Measurements from ENCODE around the gene NKAIN2.
"Not testable (repeated sequence)": the region's sequence is repeated elsewhere in the genome, so short reads cannot be mapped to it uniquely, and the experiment has no call there.

The NKAIN2 gene

GRCh38 chr6:124541573-124541972, 737.9 kb downstream of the NKAIN2 start:
- Histone ChIP-seq H3K36me3 (ENCODE audit: insufficient read depth, low read depth, low read length) (no peaks in the 10 kb centered on the region), H3K4me3 (ENCODE audit: low read length) (no peak overlapping the region), H3K27me3 (ENCODE audit: insufficient read depth, low read length) (no peaks in the 10 kb centered on the region), H3K9ac (ENCODE audit: low read depth, low read length) (no peak overlapping the region), H3K9me3 (ENCODE audit: insufficient read depth, low read depth, low read length) (no peaks in the 10 kb centered on the region), H3K27ac (ENCODE audit: low read length) (no peak overlapping the region), H3K4me1 (ENCODE audit: insufficient read depth, low read length) (no peaks in the 10 kb centered on the region)

- H3K9ac ChIP-seq (ENCODE audit: low read depth, low read length): no peak overlapping the region
Measured at GRCh38 chr6:124546601-124547000, 742.9 kb downstream of the NKAIN2 start.

GRCh38 chr6:124551711-124552233, 748.1 kb downstream of the NKAIN2 start:
- Histone ChIP-seq H3K36me3 (ENCODE audit: insufficient read depth, low read depth, low read length) (no peaks in the 10 kb centered on the region), H3K4me3 (ENCODE audit: low read length) (no peak overlapping the region), H3K9me3 (ENCODE audit: insufficient read depth, low read depth, low read length) (no peaks in the 10 kb centered on the region), H3K4me1 (ENCODE audit: insufficient read depth, low read length) (no peaks in the 10 kb centered on the region), H3K27ac (ENCODE audit: low read length) (no peak overlapping the region), H3K9ac (ENCODE audit: low read depth, low read length) (no peak overlapping the region), H3K27me3 (ENCODE audit: insufficient read depth, low read length) (no peaks in the 10 kb centered on the region)

More at GRCh38 chr6:124546601-124547000, 742.9 kb downstream of the NKAIN2 start:
- Histone ChIP-seq H3K27me3 (ENCODE audit: insufficient read depth, low read length) (no peaks in the 10 kb centered on the region), H3K9me3 (ENCODE audit: insufficient read depth, low read depth, low read length) (no peaks in the 10 kb centered on the region), H3K27ac (ENCODE audit: low read length) (no peak overlapping the region), H3K4me1 (ENCODE audit: insufficient read depth, low read length) (no peaks in the 10 kb centered on the region), H3K4me3 (ENCODE audit: low read length) (no peak overlapping the region), H3K36me3 (ENCODE audit: insufficient read depth, low read depth, low read length) (no peaks in the 10 kb centered on the region)

GRCh38 chr6:124557873-124558272, 754.2 kb downstream of the NKAIN2 start:
- Histone ChIP-seq H3K36me3 (ENCODE audit: insufficient read depth, low read depth, low read length) (no peaks in the 10 kb centered on the region), H3K4me1 (ENCODE audit: insufficient read depth, low read length) (peaks cover 4% of the 10 kb centered on the region), H3K27ac (ENCODE audit: low read length) (no peak overlapping the region), H3K4me3 (ENCODE audit: low read length) (no peak overlapping the region), H3K9me3 (ENCODE audit: insufficient read depth, low read depth, low read length) (no peaks in the 10 kb centered on the region), H3K9ac (ENCODE audit: low read depth, low read length) (no peak overlapping the region), H3K27me3 (ENCODE audit: insufficient read depth, low read length) (no peaks in the 10 kb centered on the region)

DNA sequence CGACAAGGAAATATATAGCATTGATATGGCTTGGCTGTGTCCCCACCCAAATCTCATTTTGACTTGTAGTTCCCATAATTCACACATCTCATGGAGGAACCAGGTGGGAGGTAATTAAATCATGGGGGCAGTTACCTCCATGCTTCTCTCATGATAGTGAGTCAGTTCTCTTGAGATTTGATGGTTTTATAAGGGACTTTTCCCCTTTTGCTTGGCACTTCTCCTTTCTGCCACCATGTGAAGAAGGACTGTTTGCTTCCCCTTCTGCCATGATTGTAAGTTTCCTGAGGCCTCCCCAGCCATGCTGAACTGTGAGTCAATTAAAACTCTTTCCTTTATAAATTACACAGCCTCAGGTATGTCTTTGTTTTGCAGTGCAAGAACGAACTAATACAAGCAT, 756.4 kb downstream of the NKAIN2 start:
- H3K9me3 ChIP-seq (ENCODE audit: insufficient read depth, low read depth, low read length); H3K4me3 ChIP-seq (ENCODE audit: low read length); H3K36me3 ChIP-seq (ENCODE audit: insufficient read depth, low read depth, low read length); H3K27me3 ChIP-seq (ENCODE audit: insufficient read depth, low read length); H3K4me1 ChIP-seq (ENCODE audit: insufficient read depth, low read length); H3K27ac ChIP-seq (ENCODE audit: low read length); H3K9ac ChIP-seq (ENCODE audit: low read depth, low read length): not testable (repeated sequence)

GRCh38 chr6:124560873-124561567, 757.4 kb downstream of the NKAIN2 start:
- Histone ChIP-seq H3K36me3 (ENCODE audit: insufficient read depth, low read depth, low read length) (no peaks in the 10 kb centered on the region), H3K27me3 (ENCODE audit: insufficient read depth, low read length) (no peaks in the 10 kb centered on the region), H3K4me1 (ENCODE audit: insufficient read depth, low read length) (peaks cover 4% of the 10 kb centered on the region), H3K4me3 (ENCODE audit: low read length) (no peak overlapping the region), H3K9me3 (ENCODE audit: insufficient read depth, low read depth, low read length) (no peaks in the 10 kb centered on the region), H3K27ac (ENCODE audit: low read length) (no peak overlapping the region), H3K9ac (ENCODE audit: low read depth, low read length) (no peak overlapping the region)

DNA sequence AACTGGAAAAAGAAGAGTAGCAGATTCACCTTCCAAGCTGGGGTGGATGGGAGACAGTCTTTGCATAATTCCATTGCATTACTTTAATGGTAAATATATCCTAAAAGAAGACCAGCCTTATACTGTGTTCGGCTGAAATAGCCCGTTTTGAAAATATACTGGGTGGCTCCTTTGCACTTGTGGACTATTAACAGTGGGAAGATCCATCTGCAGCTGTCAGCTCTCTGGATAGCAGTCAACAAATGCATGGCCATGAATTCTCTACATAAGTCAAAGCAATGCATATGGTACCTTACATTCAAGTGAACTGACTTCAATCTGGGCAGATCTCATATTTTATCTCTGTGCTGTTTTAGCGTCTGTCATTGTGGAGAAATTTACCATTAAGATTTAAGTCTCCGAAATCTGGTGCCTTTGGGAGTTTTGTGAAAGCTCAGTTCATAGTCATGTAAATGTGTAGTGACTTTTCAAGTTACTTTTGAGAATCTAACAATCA, 758.0 kb downstream of the NKAIN2 start:
- Histone ChIP-seq H3K9ac (ENCODE audit: low read depth, low read length) (no peak overlapping the region), H3K4me3 (ENCODE audit: low read length) (no peak overlapping the region), H3K36me3 (ENCODE audit: insufficient read depth, low read depth, low read length) (no peaks in the 10 kb centered on the region), H3K27me3 (ENCODE audit: insufficient read depth, low read length) (no peaks in the 10 kb centered on the region), H3K4me1 (ENCODE audit: insufficient read depth, low read length) (peaks cover 4% of the 10 kb centered on the region), H3K27ac (ENCODE audit: low read length) (no peak overlapping the region), H3K9me3 (ENCODE audit: insufficient read depth, low read depth, low read length) (no peaks in the 10 kb centered on the region)

DNA sequence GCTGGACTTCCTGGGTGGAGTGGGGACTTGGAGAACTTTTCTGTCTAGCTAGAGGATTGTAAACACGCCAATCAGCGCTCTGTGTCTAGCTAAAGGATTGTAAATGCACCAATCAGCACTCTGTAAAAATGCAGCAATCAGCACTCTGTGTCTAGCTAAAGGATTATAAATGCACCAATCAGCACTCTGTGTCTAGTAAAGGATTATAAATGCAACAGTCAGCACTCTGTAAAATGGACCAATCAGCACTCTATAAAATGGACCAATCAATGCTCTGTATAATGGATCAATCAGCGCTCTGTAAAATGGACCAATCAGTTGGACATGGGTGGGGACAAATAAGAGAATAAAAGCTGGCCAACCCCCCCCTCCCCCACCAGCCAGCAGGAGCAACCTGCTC, 760.5 kb downstream of the NKAIN2 start:
- not testable (repeated sequence) for H3K4me3 ChIP-seq (ENCODE audit: low read length); H3K4me1 ChIP-seq (ENCODE audit: insufficient read depth, low read length); H3K9me3 ChIP-seq (ENCODE audit: insufficient read depth, low read depth, low read length); H3K9ac ChIP-seq (ENCODE audit: low read depth, low read length); H3K27ac ChIP-seq (ENCODE audit: low read length); H3K27me3 ChIP-seq (ENCODE audit: insufficient read depth, low read length); H3K36me3 ChIP-seq (ENCODE audit: insufficient read depth, low read depth, low read length)

- H3K27me3 ChIP-seq (ENCODE audit: insufficient read depth, low read length): no peaks in the 10 kb centered on the region
- H3K36me3 ChIP-seq (ENCODE audit: insufficient read depth, low read depth, low read length): no peaks in the 10 kb centered on the region
- H3K4me1 ChIP-seq (ENCODE audit: insufficient read depth, low read length): no peaks in the 10 kb centered on the region
- H3K4me3 ChIP-seq (ENCODE audit: low read length): no peak overlapping the region
- peaks cover 5% of the 10 kb centered on the region; the same call in 1 of the 2 replicates for H3K9me3 ChIP-seq (ENCODE audit: insufficient read depth, low read depth, low read length)
- H3K9ac ChIP-seq (ENCODE audit: low read depth, low read length): no peak overlapping the region
- H3K27ac ChIP-seq (ENCODE audit: low read length): no peak overlapping the region
Measured at GRCh38 chr6:124567401-124567800, 763.7 kb downstream of the NKAIN2 start.

- Histone ChIP-seq H3K4me1 (ENCODE audit: insufficient read depth, low read length) (no peaks in the 10 kb centered on the region), H3K27ac (ENCODE audit: low read length) (no peak overlapping the region), H3K4me3 (ENCODE audit: low read length) (no peak overlapping the region), H3K36me3 (ENCODE audit: insufficient read depth, low read depth, low read length) (no peaks in the 10 kb centered on the region), H3K9ac (ENCODE audit: low read depth, low read length) (no peak overlapping the region), H3K27me3 (ENCODE audit: insufficient read depth, low read length) (no peaks in the 10 kb centered on the region), H3K9me3 (ENCODE audit: insufficient read depth, low read depth, low read length) (peaks cover 5% of the 10 kb centered on the region; the same call in 1 of the 2 replicates)
Measured at GRCh38 chr6:124573953-124574352, 770.3 kb downstream of the NKAIN2 start.

DNA sequence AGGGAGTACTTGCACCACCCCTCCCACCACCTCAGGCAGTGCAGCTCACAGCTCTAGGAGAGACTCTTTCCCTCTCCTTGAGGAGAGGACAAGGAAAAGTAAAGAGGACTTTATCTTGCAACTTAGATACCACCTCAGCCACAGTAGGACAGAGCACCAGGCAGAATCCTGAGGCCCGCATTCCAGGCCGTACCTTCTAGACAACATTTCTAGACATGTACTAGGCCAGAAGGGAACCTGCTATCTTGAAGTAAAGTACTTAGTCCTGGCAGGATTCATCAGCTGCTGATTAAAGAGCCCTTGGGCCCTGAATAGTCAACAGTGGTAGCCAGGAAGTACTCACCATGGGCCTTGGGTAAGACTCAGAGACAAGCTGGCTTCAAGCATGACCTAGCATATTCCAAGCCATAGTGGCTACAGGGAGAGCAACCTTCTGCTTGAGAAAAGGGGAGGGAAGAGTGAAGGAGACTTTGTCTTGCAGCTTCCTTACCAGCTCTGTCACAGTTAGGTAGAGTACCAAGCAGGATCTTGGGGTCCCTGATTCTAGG, 774.1 kb downstream of the NKAIN2 start:
- Histone ChIP-seq H3K27ac (ENCODE audit: low read length) (no peak overlapping the region), H3K36me3 (ENCODE audit: insufficient read depth, low read depth, low read length) (no peaks in the 10 kb centered on the region), H3K4me1 (ENCODE audit: insufficient read depth, low read length) (no peaks in the 10 kb centered on the region)

GRCh38 chr6:124590001-124590400, 786.3 kb downstream of the NKAIN2 start:
- no peaks in the 10 kb centered on the region for H3K36me3 ChIP-seq (ENCODE audit: insufficient read depth, low read depth, low read length)
- H3K9me3 ChIP-seq (ENCODE audit: insufficient read depth, low read depth, low read length): no peaks in the 10 kb centered on the region
- H3K9ac ChIP-seq (ENCODE audit: low read depth, low read length): no peak overlapping the region

More for the DNA sequence above, 774.1 kb downstream of the NKAIN2 start:
- H3K9me3 ChIP-seq (ENCODE audit: insufficient read depth, low read depth, low read length): no peaks in the 10 kb centered on the region
- H3K4me3 ChIP-seq (ENCODE audit: low read length): no peak overlapping the region
- no peaks in the 10 kb centered on the region for H3K27me3 ChIP-seq (ENCODE audit: insufficient read depth, low read length)
- no peak overlapping the region for H3K9ac ChIP-seq (ENCODE audit: low read depth, low read length)

More at GRCh38 chr6:124590001-124590400, 786.3 kb downstream of the NKAIN2 start:
- Histone ChIP-seq H3K4me3 (ENCODE audit: low read length) (no peak overlapping the region), H3K27me3 (ENCODE audit: insufficient read depth, low read length) (no peaks in the 10 kb centered on the region), H3K27ac (ENCODE audit: low read length) (no peak overlapping the region), H3K4me1 (ENCODE audit: insufficient read depth, low read length) (no peaks in the 10 kb centered on the region)
